H1 (cell line): Measurements from ENCODE around the gene TEX51. TPM values are rescaled to one million over a fixed set of nuclear protein-coding genes. Genes with fewer than 3 reads are reported as not detected.

Experiments
- CTCF ChIA-PET: fragments of 300-600 bp; sonication (Branson Sonifier 250); formaldehyde crosslinking; loops from one replicate; lab custom pipeline; 2021; ENCODE audit not compliant: partially characterized antibody; lab: Charles Lee
- POLR2A ChIA-PET: fragments of 300-600 bp; sonication (Branson Sonifier 250); formaldehyde crosslinking; loops from one replicate; lab custom pipeline; 2021; ENCODE audit warnings: inconsistent platforms; ENCODE audit not compliant: partially characterized antibody; lab: Charles Lee
- DNase-seq, 2 experiments: peaks; one replicate each; pipeline versions ENCODE4 v3.0.0 to v3.0.0-alpha.2; 2010 to 2022; ENCODE audit warnings: low spot score in 2 of 2, low read depth in 1 of 2, mixed read lengths in 1 of 2
- FAIRE-seq: peaks from 2 replicates; lab custom pipeline; 2011; peaks lifted over from hg19 to GRCh38; lab: Jason Lieb, UNC
- H2AFZ ChIP-seq: 2 replicates; pipeline ENCODE4 v1.8.1; 2012; ENCODE audit warnings: low read length, inconsistent platforms
- H2AK5ac ChIP-seq: 2 replicates; pipeline ENCODE4 v1.6.1; 2013; ENCODE audit warnings: low read depth, low read length
- H2BK120ac ChIP-seq: replicated peaks from 2 replicates; pipeline ENCODE3; 2013; ENCODE audit warnings: low read depth, low read length, inconsistent platforms
- H2BK12ac ChIP-seq: 2 replicates; pipeline ENCODE4 v1.6.1; 2013; ENCODE audit warnings: low read depth, low read length
- H2BK15ac ChIP-seq: 2 replicates; pipeline ENCODE4 v1.6.1; 2013; ENCODE audit warnings: low read length
- H2BK20ac ChIP-seq: 2 replicates; pipeline ENCODE4 v1.6.1; 2013; ENCODE audit warnings: low read length
- H2BK5ac ChIP-seq: 2 replicates; pipeline ENCODE4 v1.6.1; 2013; ENCODE audit warnings: low read depth, low read length
- H3K14ac ChIP-seq: 2 replicates; pipeline ENCODE4 v1.6.1; 2013; ENCODE audit warnings: inconsistent platforms; ENCODE audit not compliant: insufficient read length
- H3K18ac ChIP-seq: 2 replicates; pipeline ENCODE4 v1.6.1; 2013; ENCODE audit warnings: low read length; ENCODE audit errors: extremely low read depth
- H3K23ac ChIP-seq: 2 replicates; pipeline ENCODE4 v1.6.1; 2013; ENCODE audit warnings: inconsistent platforms; ENCODE audit not compliant: insufficient read length
- H3K23me2 ChIP-seq: 2 replicates; pipeline ENCODE4 v1.6.1; 2013; ENCODE audit warnings: low read depth, low read length
- H3K27ac ChIP-seq: 2 replicates; pipeline ENCODE4 v1.6.1; 2011; ENCODE audit warnings: low read depth, low read length, inconsistent platforms
- H3K27me3 ChIP-seq, 4 experiments: replicated peaks in 1 of 4; 1 replicate in 1 of 4; 2 replicates in 3 of 4; pipeline versions ENCODE4 v1.6.1 to v1.8.1; 2011 to 2013; ENCODE audit warnings: low read length in 3 of 4, mild to moderate bottlenecking in 3 of 4, inconsistent platforms in 2 of 4, mixed read lengths in 2 of 4, moderate library complexity in 1 of 4; ENCODE audit not compliant: control insufficient read depth in 3 of 4, insufficient read depth in 3 of 4; ENCODE audit errors: extremely low read depth in 1 of 4
- H3K36me3 ChIP-seq, 4 experiments: 2 replicates each; pipeline versions ENCODE4 v1.6.1 to v1.8.1; 2011 to 2013; ENCODE audit warnings: mild to moderate bottlenecking in 4 of 4, low read length in 3 of 4, moderate library complexity in 2 of 4, control low read depth in 1 of 4, inconsistent platforms in 1 of 4; ENCODE audit not compliant: insufficient read depth in 4 of 4, control insufficient read depth in 2 of 4
- H3K4ac ChIP-seq: replicated peaks from 2 replicates; pipeline ENCODE3; 2013; ENCODE audit warnings: low read length, low read depth, mixed read lengths, inconsistent platforms; ENCODE audit not compliant: insufficient read length
- H3K4me1 ChIP-seq, 4 experiments: replicated peaks in 1 of 4; 1 replicate in 1 of 4; 2 replicates in 3 of 4; pipeline versions ENCODE4 v1.6.1 to v1.8.1; 2011 to 2013; ENCODE audit warnings: low read length in 3 of 4, inconsistent platforms in 2 of 4, mixed read lengths in 1 of 4; ENCODE audit not compliant: insufficient read depth in 4 of 4, control insufficient read depth in 3 of 4
- H3K4me2 ChIP-seq, 2 experiments: 2 replicates each; pipeline versions ENCODE4 v1.6.1 to v1.8.1; 2011 to 2013; ENCODE audit warnings: low read depth in 2 of 2, low read length in 2 of 2, control low read depth in 1 of 2, inconsistent platforms in 1 of 2, mild to moderate bottlenecking in 1 of 2; ENCODE audit not compliant: insufficient read depth in 1 of 2
- H3K4me3 ChIP-seq, 4 experiments: fragments of 200-600, 300-600 bp in 1 of 4; sonication (generic), shearing (Covaris generic), sonication (Bioruptor Twin) in 1 of 4; 2 replicates each; pipeline versions ENCODE4 v1.5.1 to v1.8.1; 2011 to 2016; ENCODE audit warnings: low read length in 4 of 4, low read depth in 3 of 4, control low read depth in 2 of 4, inconsistent platforms in 2 of 4, mild to moderate bottlenecking in 2 of 4, mixed read lengths in 1 of 4, moderate library complexity in 1 of 4; ENCODE audit not compliant: insufficient read depth in 2 of 4; ENCODE audit errors: extremely low read depth in 1 of 4
- H3K56ac ChIP-seq: replicated peaks from 2 replicates; pipeline ENCODE3; 2013; ENCODE audit warnings: low read depth, mild to moderate bottlenecking, mixed read lengths, low read length, inconsistent platforms; ENCODE audit not compliant: insufficient read length
- H3K79me1 ChIP-seq: 2 replicates; pipeline ENCODE4 v1.6.1; 2013; ENCODE audit warnings: low read depth, low read length, control low read depth
- H3K79me2 ChIP-seq, 2 experiments: 2 replicates each; pipeline versions ENCODE4 v1.6.1 to v1.8.1; 2012 to 2013; ENCODE audit warnings: low read length in 2 of 2, mild to moderate bottlenecking in 2 of 2, inconsistent platforms in 1 of 2; ENCODE audit not compliant: insufficient read depth in 2 of 2, control insufficient read depth in 1 of 2
- H3K9ac ChIP-seq, 4 experiments: replicated peaks in 1 of 4; 1 replicate in 1 of 4; 2 replicates in 3 of 4; pipeline versions ENCODE4 v1.6.1 to v1.8.1; 2011 to 2013; ENCODE audit warnings: low read depth in 3 of 4, low read length in 3 of 4, control low read depth in 2 of 4, mild to moderate bottlenecking in 2 of 4, moderate library complexity in 2 of 4, inconsistent platforms in 1 of 4; ENCODE audit errors: extremely low read depth in 1 of 4
- H3K9me3 ChIP-seq, 2 experiments: 2 replicates each; pipeline versions ENCODE4 v1.6.1 to v1.8.1; 2012 to 2013; ENCODE audit warnings: mild to moderate bottlenecking in 2 of 2, moderate library complexity in 2 of 2, control low read depth in 1 of 2, inconsistent platforms in 1 of 2, low read depth in 1 of 2, low read length in 1 of 2, mixed read lengths in 1 of 2; ENCODE audit not compliant: insufficient read depth in 2 of 2
- H4K20me1 ChIP-seq, 2 experiments: replicated peaks in 1 of 2; 2 replicates each; pipeline versions ENCODE3 to v1.8.1; 2011 to 2013; ENCODE audit warnings: inconsistent platforms in 2 of 2, low read length in 2 of 2, mild to moderate bottlenecking in 1 of 2; ENCODE audit not compliant: insufficient read depth in 2 of 2, control insufficient read depth in 1 of 2
- H4K5ac ChIP-seq: 2 replicates; pipeline ENCODE4 v1.6.1; 2013; ENCODE audit warnings: low read length, low read depth, mixed read lengths, inconsistent platforms; ENCODE audit not compliant: insufficient read length
- H4K8ac ChIP-seq: 2 replicates; pipeline ENCODE4 v1.8.0; 2013; ENCODE audit warnings: mild to moderate bottlenecking, moderate library complexity, low read length, inconsistent platforms; ENCODE audit not compliant: insufficient read depth; ENCODE audit errors: extremely low read depth
- H4K91ac ChIP-seq: replicated peaks from 2 replicates; pipeline ENCODE3; 2013; ENCODE audit warnings: low read length, mixed read lengths, inconsistent platforms; ENCODE audit not compliant: insufficient read length
- WGBS, 2 experiments: shearing (Covaris generic) in 1 of 2; methylation state at CpG; one replicate each; pipeline versions ENCODE4 v1.1.6 to v1.1.7; 2013 to 2015; ENCODE audit warnings: low lambda C conversion rate in 2 of 2, mixed read lengths in 2 of 2, inconsistent platforms in 1 of 2, low coverage in 1 of 2, missing lambda C conversion rate in 1 of 2; ENCODE audit not compliant: insufficient replicate concordance in 2 of 2, insufficient coverage in 1 of 2, insufficient read length in 1 of 2; ENCODE audit errors: extremely low coverage in 1 of 2, missing lambda C conversion rate in 1 of 2; 5-methylcytosine and 5-hydroxymethylcytosine counted together
- polyA plus RNA-seq, 7 experiments: library from polyadenylated mRNA; depleted of rRNA in 3 of 7; stranded (reverse) in 5 of 7; unstranded in 2 of 7; fragments of >200 nt in 5 of 7; fragments of 200-250 nt in 2 of 7; gene quantifications; 1 replicate in 5 of 7; 2 replicates in 1 of 7; 4 replicates in 1 of 7; pipeline versions ENCODE4 v1.2.1 to v1.2.3, GENCODE V29; 2011 to 2013; ENCODE audit warnings: missing spikeins in 2 of 7, mixed read lengths in 2 of 7
- total RNA-seq: library from RNA; stranded (reverse); fragmentation: NEBNext Ultra II Directional; extraction: Animal tissue kit (Norgen Biotek cat#: 25700); gene quantifications from 2 replicates; pipeline ENCODE4 v1.2.1, GENCODE V29; 2021

TEX51 gene
- total and polyA plus RNA-seq, 2 of the 8 experiments (the other 6 are each of a cell fraction or from before 2014, with no cell fraction given): not detected

- Histone ChIP-seq H3K14ac (no peak overlapping the region), H2BK20ac (no peak overlapping the region), H3K27me3 (no peaks in the 10 kb centered on the region; a peak in 1 of 7 replicates), H2AK5ac (no peak overlapping the region), H3K18ac (no peak overlapping the region), H3K4me1 (no peaks in the 10 kb centered on the region), H3K27ac (no peak overlapping the region), H4K8ac (no peak overlapping the region), H3K4me2 (no peak overlapping the region), H3K36me3 (no peaks in the 10 kb centered on the region), H3K9ac (no peak overlapping the region), H3K79me1 (no peaks in the 10 kb centered on the region), H4K5ac (no peak overlapping the region), H3K23ac (no peak overlapping the region), H3K23me2 (no peaks in the 10 kb centered on the region), H4K20me1 (no peaks in the 10 kb centered on the region), H2BK5ac (no peak overlapping the region), H3K79me2 (no peaks in the 10 kb centered on the region), H2BK12ac (no peak overlapping the region), H3K4ac (no peak overlapping the region), H2BK120ac (no peak overlapping the region), H2BK15ac (no peak overlapping the region), H4K91ac (no peak overlapping the region), H2AFZ (no peak overlapping the region), H3K56ac (no peak overlapping the region), H3K4me3 (no peak overlapping the region), H3K9me3 (no peaks in the 10 kb centered on the region)
- DNase-seq (no peak), FAIRE-seq (no peak)
- 85% methylated on average over 4 of the region's 4 CpGs; no CpG with 5 or more reads in 1 of the 2 experiments for WGBS, 2 experiments
- ChIA-PET POLR2A (no interaction called here), CTCF (interaction anchor here (0.6 to 3.6 kb wide), 6 partner anchors 10 to 203 kb away, joined by 3 to 18 read pairs (median 4); no protein-coding TSS in a partner anchor)
Observed at GRCh38 chr2:126849486-126849885, 49.2 kb upstream of the TEX51 start.
